Heart left ventricle (tissue), 16 donors: Measurements from ENCODE around the gene PLA2G6. TPM values are rescaled to one million over a fixed set of nuclear protein-coding genes. Genes with fewer than 3 reads are reported as not detected.

Source experiments
- ATAC-seq, 4 donors: fragments of 200-7000 bp; cut with Tn5 transposase; one replicate each; pipeline ENCODE4 v1.9.1; 2020 to 2022; ENCODE audit warnings: moderate library complexity in 4 of 4, mild to moderate bottlenecking in 3 of 4, moderate number of reproducible peaks in 1 of 4
- DNase-seq, 5 donors: peaks; one replicate each; pipeline ENCODE4 v3.0.0-alpha.2; 2020
- H3K27ac ChIP-seq, 12 donors: fragments of 200-600 bp; sonication (generic) in 4 of 12; one replicate each; pipeline versions ENCODE4 v1.5.0 to v1.8.0; 2016 to 2022; ENCODE audit warnings: mild to moderate bottlenecking in 2 of 12
- H3K27me3 ChIP-seq, 9 donors: fragments of 200-600 bp; sonication (generic) in 2 of 9; one replicate each; pipeline versions ENCODE4 v1.5.1 to v1.8.0; 2016 to 2022; ENCODE audit warnings: mild to moderate bottlenecking in 3 of 9
- H3K36me3 ChIP-seq, 9 donors: fragments of 200-600 bp; sonication (generic) in 2 of 9; one replicate each; pipeline versions ENCODE4 v1.5.0 to v1.8.0; 2018 to 2022; ENCODE audit warnings: mild to moderate bottlenecking in 2 of 9
- H3K4me1 ChIP-seq, 12 donors: fragments of 200-600 bp; sonication (generic) in 4 of 12; one replicate each; pipeline versions ENCODE4 v1.5.0 to v1.8.0; 2016 to 2022; ENCODE audit warnings: mild to moderate bottlenecking in 3 of 12
- H3K4me3 ChIP-seq, 12 donors: fragments of 200-600 bp; sonication (generic) in 4 of 12; one replicate each; pipeline versions ENCODE4 v1.5.0 to v1.8.0; 2017 to 2022; ENCODE audit warnings: mild to moderate bottlenecking in 9 of 12, moderate library complexity in 4 of 12
- H3K9me3 ChIP-seq, 12 donors: fragments of 200-600 bp; sonication (generic) in 4 of 12; one replicate each; pipeline versions ENCODE4 v1.5.0 to v1.8.0; 2016 to 2022; ENCODE audit warnings: mild to moderate bottlenecking in 1 of 12
- CTCF ChIP-seq, 12 donors: fragments of 200-600 bp; sonication (generic) in 4 of 12; IDR thresholded peaks; one replicate each; pipeline versions ENCODE4 v1.5.0 to v1.8.0; 2018 to 2022; ENCODE audit warnings: antibody characterized with exemption in 12 of 12, mild to moderate bottlenecking in 5 of 12
- POLR2A ChIP-seq, 2 donors: fragments of 450-650 bp; IDR thresholded peaks; one replicate each; pipeline ENCODE4 v1.6.1; 2017; ENCODE audit warnings: antibody characterized with exemption in 2 of 2, mild to moderate bottlenecking in 2 of 2, moderate library complexity in 2 of 2
- WGBS, 4 donors: extraction: QIAGEN DNeasy Blood & Tissue Kit in 2 of 4; methylation state at CpG; one replicate each; pipeline versions ENCODE4 v1.1.5 to v1.1.7; 2013 to 2018; 5-methylcytosine and 5-hydroxymethylcytosine counted together
- intact Hi-C, 10 donors: fragments of 100-400 bp; cut with DNase I; formaldehyde crosslinking; loops; one replicate each; pipeline versions ENCODE4 v1.11.1 to v1.14.2; 2022
- polyA plus RNA-seq, 2 donors: library from polyadenylated mRNA; stranded (reverse); fragments of 200-250 nt; gene quantifications; one replicate each; pipeline ENCODE4 v1.2.3, GENCODE V29; 2013
- total RNA-seq, 9 donors: library from RNA; depleted of rRNA in 2 of 9; stranded (reverse); fragments of >200 nt in 2 of 9; fragmentation: NEBNext Ultra II Directional in 3 of 9; extraction: Animal tissue kit (Norgen Biotek cat#: 25700) in 3 of 9; gene quantifications; one replicate each; pipeline versions ENCODE4 v1.1.0 to v1.2.4, GENCODE V29; 2016 to 2023
- donor health status: ischemic (EF 13 %, LVEDD 7.1; RV severe dilation, severe dysfunction).
- donor health status: healthy with polysubstance abuse.
- donor health status: DM: no; HTN: yes; CAD: no.
- donor health status: DM: no; HTN: no; CAD: no.
- donor health status: ischemic (EF 25% LVEDD 6.9; RV normal size, moderate dysfunction).
- donor health status: ischemic (EF 25% LVEDD 5.7; RV mildly dilated, moderate dysfunction).
- donor health status: healthy.
- donor health status: DM: yes; HTN: yes; CAD: no.
- donor health status: ischemic (EF 35%, LVEDD 5.7; RV mildly dilated, moderate dysfunction).
- donor health status: nonischemic (EF 11% LVEDD 7.7; RV severe dilation, severe dysfunction).
- donor health status: DM: yes; HTN: yes; CAD: no.
- donor health status: PGD.
- donor health status: ischemic (EF 29% LVEDD 5.4; RV normal size, mild dysfunction).
- donor health status: nonischemic (EF 23%, LVEDD 6.1; RV moderate dilation, normal function).

The PLA2G6 gene
- total and polyA plus RNA-seq, 11 donors, result 4.9 to 17.9 (median 11.0) TPM

GRCh38 chr22:38208551-38208968, 26.9 kb upstream of the PLA2G6 start:
- H3K36me3 ChIP-seq, result no peaks in the 10 kb centered on the region
- no peak overlapping the region for H3K4me3 ChIP-seq
- no peak overlapping the region for H3K27ac ChIP-seq
- DNase-seq, result no peak
- H3K4me1 ChIP-seq, result peaks cover 0 to 33% (median 18%) of the 10 kb centered on the region in 12 donors
- no peak for ATAC-seq
- no peaks in the 10 kb centered on the region for H3K9me3 ChIP-seq
- intact Hi-C loops, result loop anchor here in 2 of 10 donors (10.0 kb wide), 1 partner anchor 94 kb away; the partner anchor contains the start of gene BAIAP2L2 (in 2 of the 2)
- WGBS, 4 donors, result 75 to 91% (median 88%) methylated on average over 5 to 6 of the region's 6 CpGs
- TF ChIP-seq POLR2A (IDR thresholded peaks at IDR 0.05) (no peak), CTCF (IDR thresholded peaks at IDR 0.05) (no peak)
- no peaks in the 10 kb centered on the region for H3K27me3 ChIP-seq

- H3K4me3 ChIP-seq, result no peak overlapping the region
- H3K36me3 ChIP-seq, result no peaks in the 10 kb centered on the region
- peaks cover 6 to 36% (median 23%) of the 10 kb centered on the region in 12 donors for H3K4me1 ChIP-seq
- ATAC-seq (no peak), DNase-seq (no peak)
- TF ChIP-seq CTCF (IDR thresholded peaks at IDR 0.05), result no peak
- TF ChIP-seq POLR2A (IDR thresholded peaks at IDR 0.05), result no peak
- intact Hi-C loops, result loop anchor here in 2 of 10 donors (10.0 kb wide), 1 partner anchor 93 kb away; the partner anchor contains the start of gene BAIAP2L2 (in 2 of the 2)
- WGBS, 4 donors, result 93 to 96% (median 94%) methylated on average over 7 of the region's 7 CpGs
- H3K9me3 ChIP-seq, result no peaks in the 10 kb centered on the region
- no peak overlapping the region for H3K27ac ChIP-seq
- no peaks in the 10 kb centered on the region for H3K27me3 ChIP-seq
Measured at GRCh38 chr22:38207898-38208432, 26.3 kb upstream of the PLA2G6 start.

GRCh38 chr22:38205261-38206128, 23.9 kb upstream of the PLA2G6 start:
- TF ChIP-seq CTCF (IDR thresholded peaks at IDR 0.05) (no peak), POLR2A (IDR thresholded peaks at IDR 0.05) (no peak)
- Histone ChIP-seq H3K9me3 (no peaks in the 10 kb centered on the region), H3K4me1 (peaks cover 6 to 37% (median 26%) of the 10 kb centered on the region in 12 donors), H3K27me3 (no peaks in the 10 kb centered on the region), H3K36me3 (no peaks in the 10 kb centered on the region), H3K27ac (peak overlapping the region in 10 of 12 donors; percentile 24 to 100 (median 70)), H3K4me3 (peak overlapping the region in 1 of 12 donors; percentile 10)
- intact Hi-C loops, result loop anchor here in 2 of 10 donors (10.0 kb wide), 1 partner anchor 91 kb away; the partner anchor contains the start of gene BAIAP2L2 (in 2 of the 2)
- 71 to 89% (median 76%) methylated on average over 11 to 15 of the region's 15 CpGs for WGBS, 4 donors
- ATAC-seq (peak; percentile 9 to 37 (median 23)), DNase-seq (peak; percentile 75 to 87 (median 80))

GRCh38 chr22:38204784-38205183, 23.2 kb upstream of the PLA2G6 start:
- Histone ChIP-seq H3K4me3 (peak overlapping the region in 1 of 12 donors; percentile 10), H3K36me3 (no peaks in the 10 kb centered on the region), H3K27me3 (no peaks in the 10 kb centered on the region), H3K27ac (peak overlapping the region in 10 of 12 donors; percentile 24 to 100 (median 63)), H3K9me3 (no peaks in the 10 kb centered on the region), H3K4me1 (peaks cover 6 to 37% (median 26%) of the 10 kb centered on the region in 12 donors)
- intact Hi-C loops, result loop anchor here in 6 of 10 donors (5.0 to 10.0 kb wide), 4 partner anchors 63 to 90 kb away; partner anchors contain the start of genes BAIAP2L2 (in 2 of the 6) and TMEM184B (in 1 of the 6)
- ATAC-seq (no peak), DNase-seq (no peak)
- WGBS, 4 donors, result 82 to 88% (median 86%) methylated on average over 7 of the region's 7 CpGs
- TF ChIP-seq POLR2A (IDR thresholded peaks at IDR 0.05) (no peak), CTCF (IDR thresholded peaks at IDR 0.05) (no peak)
